Dermis microvascular lymphatic vessel endothelial cell (primary cell): ENCODE data around the gene PRICKLE2. TPM values are rescaled to one million over a fixed set of nuclear protein-coding genes. Genes with fewer than 3 reads are reported as not detected.

Experiments
- DNase-seq, 2 donors: peaks; one replicate each; pipeline versions ENCODE4 v3.0.0 to v3.0.0-alpha.2; 2010; ENCODE audit warnings: low read depth in 2 of 2
- total RNA-seq: library from RNA; depleted of rRNA; stranded (reverse); fragments of >200 nt; gene quantifications from 2 replicates; pipeline ENCODE4 v1.2.1, GENCODE V29; 2014

The PRICKLE2 gene
- total RNA-seq, 1 donor from 2014 or later, result 2.8 TPM

DNA sequence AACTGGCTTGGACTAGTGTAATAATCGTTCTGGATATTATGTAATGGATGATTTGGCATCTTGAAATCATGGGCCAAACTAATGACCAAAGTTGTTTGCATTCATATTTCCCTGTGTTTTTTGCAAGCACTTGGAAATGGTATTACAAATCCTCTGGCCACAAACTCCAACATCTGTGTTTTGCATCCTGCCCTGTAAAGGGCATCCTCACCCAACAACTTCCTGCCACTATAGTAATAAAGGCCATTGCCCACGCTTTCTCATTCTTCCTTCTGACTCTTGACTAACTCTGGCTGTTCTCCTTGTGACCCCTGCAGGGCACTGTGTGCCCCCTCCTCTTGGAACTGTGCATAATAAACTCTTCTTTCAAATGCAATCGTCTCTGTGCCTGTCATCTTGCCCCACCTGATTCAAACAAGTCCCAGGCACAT lies 176.6 kb downstream of the PRICKLE2 start:
- peak in 1 of 2 donors; percentile 14 for DNase-seq

DNA sequence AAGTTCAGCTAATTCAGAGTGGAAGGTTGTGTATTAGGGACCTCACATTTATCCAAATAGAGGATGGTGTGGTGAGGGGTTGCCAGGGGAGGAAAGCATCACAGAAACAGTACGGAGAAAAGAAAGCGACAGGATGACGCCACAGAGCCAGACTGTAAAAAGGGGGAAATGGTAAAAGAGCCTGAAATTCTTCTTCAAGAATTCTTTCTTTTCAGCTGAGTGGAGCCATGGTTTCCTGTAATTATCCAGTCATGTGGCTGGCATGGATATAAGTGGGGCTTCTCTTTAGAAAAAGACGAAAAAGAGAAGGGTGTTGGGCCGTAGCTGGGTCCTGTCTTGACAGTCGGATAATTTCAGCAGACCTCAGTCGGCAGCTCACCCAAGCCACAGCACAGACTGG lies 177.5 kb downstream of the PRICKLE2 start:
- DNase-seq, result no peak

DNA sequence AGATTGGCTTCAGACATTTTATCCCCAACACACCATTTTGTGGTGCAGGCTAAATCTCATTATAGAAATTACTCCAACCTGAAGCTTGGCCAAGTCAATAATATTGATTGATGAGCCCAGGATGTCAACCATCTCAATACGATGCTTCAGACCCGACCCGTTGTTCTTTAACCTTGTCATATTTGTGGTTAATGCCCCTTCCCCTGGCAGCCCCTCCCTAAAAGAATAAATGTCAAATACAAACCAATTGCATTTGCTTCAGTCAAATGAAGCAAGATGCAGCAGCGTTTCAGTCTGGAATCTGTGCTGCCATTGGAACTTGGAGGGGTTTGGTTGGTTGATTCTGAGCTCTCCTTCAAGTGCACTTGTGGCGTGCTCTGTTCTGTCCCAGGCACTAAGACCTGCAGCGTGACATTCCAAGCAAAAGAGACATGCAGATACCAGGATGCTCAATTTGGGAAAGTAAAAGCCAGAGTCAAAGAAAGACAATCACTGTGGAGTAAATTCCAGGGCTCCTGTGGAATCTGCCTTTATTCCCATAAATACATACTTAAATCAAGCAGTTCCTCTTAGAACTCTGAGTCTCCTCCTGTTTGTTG lies 178.2 kb downstream of the PRICKLE2 start:
- no peak for DNase-seq

DNA sequence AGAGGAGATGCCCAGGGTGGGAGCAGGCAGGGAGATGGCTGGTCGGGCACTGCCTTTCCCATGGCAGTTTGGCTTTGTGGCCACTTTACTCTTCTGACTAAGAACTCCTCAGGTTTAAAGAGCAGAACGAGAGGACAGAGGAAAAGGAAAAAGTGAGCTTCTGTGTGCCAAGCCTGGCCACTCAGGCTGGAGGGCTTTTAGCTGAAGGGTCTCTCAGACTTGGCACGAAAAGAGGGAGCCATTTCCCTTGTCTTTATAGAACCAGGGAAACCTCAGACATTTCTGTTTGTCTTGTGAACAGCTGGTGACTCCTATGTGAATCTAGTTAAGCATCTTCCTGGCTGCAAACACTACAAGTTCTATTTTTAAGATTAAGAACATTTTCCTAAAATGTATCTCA lies 178.7 kb downstream of the PRICKLE2 start:
- no peak for DNase-seq

DNA sequence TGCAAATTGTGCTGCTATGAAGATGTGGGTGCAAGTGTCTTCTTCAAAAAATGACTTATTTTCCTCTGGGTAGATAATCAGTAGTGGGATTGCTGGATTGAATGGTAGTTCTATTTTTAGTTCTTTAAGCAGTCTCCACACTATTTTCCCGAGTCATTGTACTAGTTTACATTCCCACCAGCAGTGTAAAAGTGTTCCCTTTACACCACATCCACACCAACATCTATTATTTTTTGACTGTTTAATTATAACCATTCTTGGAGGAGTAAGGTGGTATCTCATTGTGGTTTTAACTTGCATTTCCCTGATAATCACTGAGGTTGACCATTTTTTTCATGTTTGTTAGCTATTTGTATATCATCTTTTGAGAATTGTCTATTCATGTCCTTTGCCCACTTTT lies 182.3 kb downstream of the PRICKLE2 start:
- no peak for DNase-seq

Other genes with a start within 250 kb of the PRICKLE2 start
- gene PSMD6, start 202.0 kb downstream of the PRICKLE2 start, total RNA-seq, result 89.0 and 99.6 TPM in 2 replicates